Measurements from ENCODE around the gene MINK1.

DNA sequence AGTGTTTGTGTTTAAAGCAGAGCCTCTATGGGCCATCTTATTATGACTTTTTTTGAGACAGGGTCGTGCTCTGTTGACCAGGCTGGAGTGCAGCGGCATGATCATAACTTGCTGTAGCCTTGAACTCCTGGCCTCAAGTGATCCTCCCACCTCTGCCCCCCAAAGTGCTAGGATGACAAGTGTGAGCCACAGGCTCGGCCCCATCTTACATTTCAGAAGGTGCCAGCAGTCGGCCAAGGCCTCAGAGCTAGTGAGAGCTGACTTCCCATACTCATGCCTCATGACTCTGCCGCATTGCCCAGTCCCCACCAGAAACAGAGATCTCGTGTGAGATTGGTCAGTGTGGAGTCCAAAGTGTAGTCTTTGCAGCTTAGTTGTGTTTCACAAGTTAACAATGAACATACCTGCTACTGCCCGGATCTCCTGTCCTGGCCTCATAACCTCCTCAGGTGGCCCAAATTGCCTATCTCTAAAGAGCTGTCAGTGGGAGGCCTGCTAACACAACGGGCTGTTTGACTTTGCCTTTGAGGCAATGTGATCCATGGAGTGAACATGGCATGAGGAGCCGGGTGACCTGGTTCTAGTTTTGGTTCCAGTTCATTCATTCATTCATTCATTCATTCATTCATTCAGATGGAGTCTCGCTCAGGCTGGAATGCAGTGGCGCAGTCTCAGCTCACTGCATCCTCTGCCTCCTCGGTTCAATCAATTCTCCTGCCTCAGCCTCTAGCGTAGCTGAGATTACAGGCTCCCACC, 13.7 kb downstream of the MINK1 start:
- TF ChIP-seq, protein P1, sequence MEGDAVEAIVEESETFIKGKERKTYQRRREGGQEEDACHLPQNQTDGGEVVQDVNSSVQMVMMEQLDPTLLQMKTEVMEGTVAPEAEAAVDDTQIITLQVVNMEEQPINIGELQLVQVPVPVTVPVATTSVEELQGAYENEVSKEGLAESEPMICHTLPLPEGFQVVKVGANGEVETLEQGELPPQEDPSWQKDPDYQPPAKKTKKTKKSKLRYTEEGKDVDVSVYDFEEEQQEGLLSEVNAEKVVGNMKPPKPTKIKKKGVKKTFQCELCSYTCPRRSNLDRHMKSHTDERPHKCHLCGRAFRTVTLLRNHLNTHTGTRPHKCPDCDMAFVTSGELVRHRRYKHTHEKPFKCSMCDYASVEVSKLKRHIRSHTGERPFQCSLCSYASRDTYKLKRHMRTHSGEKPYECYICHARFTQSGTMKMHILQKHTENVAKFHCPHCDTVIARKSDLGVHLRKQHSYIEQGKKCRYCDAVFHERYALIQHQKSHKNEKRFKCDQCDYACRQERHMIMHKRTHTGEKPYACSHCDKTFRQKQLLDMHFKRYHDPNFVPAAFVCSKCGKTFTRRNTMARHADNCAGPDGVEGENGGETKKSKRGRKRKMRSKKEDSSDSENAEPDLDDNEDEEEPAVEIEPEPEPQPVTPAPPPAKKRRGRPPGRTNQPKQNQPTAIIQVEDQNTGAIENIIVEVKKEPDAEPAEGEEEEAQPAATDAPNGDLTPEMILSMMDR (conservative IDR thresholded peaks at IDR 0.05) = no peak
- no peak for TF ChIP-seq ZFX (IDR thresholded peaks at IDR 0.05)
